Renal cortical epithelial cell (primary cell): Measurements from ENCODE around the gene SLC6A15. TPM values are rescaled to one million over a fixed set of nuclear protein-coding genes. Genes with fewer than 3 reads are reported as not detected.
A peak's percentile ranks its signal among the peaks of the same experiment; 100 is the strongest.

ENCODE experiments used
- DNase-seq: peaks from one replicate; pipeline ENCODE4 v3.0.0-alpha.2; 2011; ENCODE audit warnings: low read depth
- total RNA-seq: library from RNA; depleted of rRNA; stranded (reverse); fragments of >200 nt; gene quantifications from 2 replicates; pipeline ENCODE4 v1.2.3, GENCODE V29; 2014

SLC6A15 gene
- total RNA-seq, 1 donor from 2014 or later = 0.30 TPM

- no peak for DNase-seq
Observed at GRCh38 chr12:84874825-84875139, 37.8 kb downstream of the SLC6A15 start.

- DNase-seq = peak; percentile 51
Observed at GRCh38 chr12:84874125-84874824, 38.3 kb downstream of the SLC6A15 start.

DNA sequence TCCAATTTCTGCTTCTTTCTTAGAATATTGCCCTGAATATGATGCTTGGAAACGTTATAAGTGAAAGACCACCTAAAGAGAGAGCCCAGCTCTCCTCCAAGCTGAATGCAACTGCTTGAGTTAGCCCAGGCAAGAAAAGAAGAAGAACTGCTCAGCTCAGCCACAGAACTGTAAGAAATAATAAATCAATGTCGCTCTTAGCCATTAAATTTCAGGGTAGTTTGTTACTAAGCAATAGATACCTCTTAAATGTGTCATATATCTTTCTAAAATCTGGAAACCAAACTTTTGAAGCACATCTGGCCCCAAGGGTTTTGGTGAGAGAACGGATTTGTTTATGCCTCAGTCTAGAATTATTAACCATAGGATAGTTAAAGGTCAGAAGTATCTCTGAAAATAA lies 50.4 kb downstream of the SLC6A15 start:
- no peak for DNase-seq

GRCh38 chr12:84860718-84861117 lies 51.9 kb downstream of the SLC6A15 start:
- DNase-seq = no peak

- no peak for DNase-seq
Observed at GRCh38 chr12:84858796-84859195, 53.8 kb downstream of the SLC6A15 start.

DNA sequence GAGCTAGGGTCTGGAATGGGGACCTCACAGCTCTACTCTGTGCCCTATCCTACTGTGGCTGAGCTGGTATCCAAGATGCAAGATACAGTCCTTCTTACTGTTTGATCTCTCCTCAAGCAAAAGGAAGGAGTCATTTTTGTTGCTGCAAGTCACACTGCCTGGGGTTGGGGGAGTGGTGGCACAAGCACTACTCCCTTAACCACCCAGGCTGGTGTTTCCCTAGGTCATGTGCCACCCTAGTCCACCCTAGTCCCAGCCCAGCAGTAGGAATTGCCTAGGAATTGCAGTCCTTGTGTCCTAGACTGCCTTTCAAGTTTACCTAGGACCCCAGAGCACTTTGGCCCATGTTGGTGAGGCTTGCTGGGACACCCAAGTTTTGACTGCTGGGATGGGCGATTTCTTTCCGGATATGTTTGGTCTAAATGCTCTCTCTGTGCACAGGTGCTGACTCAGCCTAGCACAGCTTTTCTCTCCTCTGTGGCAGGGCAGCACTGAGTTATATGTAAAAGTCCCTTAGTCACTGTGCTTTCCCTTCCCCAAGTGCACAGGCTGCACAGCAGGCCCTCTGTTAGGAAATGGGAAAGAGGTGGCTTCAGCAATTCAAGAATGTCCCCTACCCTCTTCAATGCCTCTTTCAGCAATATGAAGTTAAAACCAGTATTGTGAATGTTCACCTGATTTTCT lies 54.9 kb downstream of the SLC6A15 start:
- no peak for DNase-seq

DNA sequence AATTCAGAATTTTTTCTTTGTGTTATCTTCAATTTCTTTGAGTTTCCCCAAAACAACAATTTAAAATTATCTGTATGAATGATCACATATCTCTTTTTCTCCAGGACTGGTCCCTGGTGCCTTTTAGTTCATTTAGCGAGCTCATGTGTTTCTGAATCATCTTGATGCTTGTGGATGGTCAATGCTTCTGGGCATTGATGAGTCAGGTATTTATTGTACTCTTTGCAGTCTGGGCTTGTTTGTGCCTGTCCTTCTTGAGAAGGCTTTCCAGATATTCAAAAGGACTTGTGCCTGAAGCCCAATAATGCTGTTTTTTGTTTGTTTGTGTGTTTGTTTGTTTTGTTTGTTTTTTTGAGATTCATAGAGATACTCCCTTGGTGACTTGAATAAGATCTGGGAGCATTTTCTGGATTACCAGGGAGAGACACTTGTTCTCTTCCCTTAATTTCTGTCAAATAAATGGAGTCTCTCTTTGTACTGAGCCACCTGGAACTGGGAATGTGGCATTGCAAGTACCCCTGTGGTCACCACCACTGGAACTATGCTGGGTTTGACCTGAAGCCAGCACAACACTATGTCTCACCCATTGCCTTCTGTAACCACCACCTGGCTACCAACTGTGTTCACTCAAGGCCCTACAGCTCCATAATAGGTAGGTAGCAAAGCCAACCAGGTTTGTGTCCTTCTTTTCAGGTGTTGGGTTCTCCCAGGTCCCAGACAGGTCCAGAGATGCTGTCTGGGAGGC lies 56.3 kb downstream of the SLC6A15 start:
- DNase-seq = peak; percentile 38

- DNase-seq = no peak
Observed at GRCh38 chr12:84843593-84844144, 68.9 kb downstream of the SLC6A15 start.

- DNase-seq = peak; percentile 52
Observed at GRCh38 chr12:84842406-84843013, 70.1 kb downstream of the SLC6A15 start.

DNA sequence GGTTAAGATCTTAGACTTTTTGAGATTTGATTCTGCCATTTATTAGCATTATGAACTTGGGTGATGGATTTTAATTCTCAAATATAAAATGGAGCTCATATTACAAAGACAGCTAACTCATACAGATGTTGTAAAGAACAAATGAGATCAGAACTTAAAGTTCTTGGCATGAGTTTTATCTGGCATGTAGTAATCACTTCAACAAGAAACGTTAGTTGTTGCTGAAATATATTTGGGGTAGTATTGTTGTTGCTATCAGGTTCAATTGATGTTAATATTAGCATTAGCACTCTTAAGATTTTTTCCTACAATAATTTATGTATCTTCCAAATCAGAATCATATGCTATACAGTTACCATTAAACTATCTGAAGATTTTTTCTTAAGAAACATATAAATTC lies 71.0 kb downstream of the SLC6A15 start:
- no peak for DNase-seq

- DNase-seq = no peak
Observed at GRCh38 chr12:84840356-84840755, 72.2 kb downstream of the SLC6A15 start.

DNA sequence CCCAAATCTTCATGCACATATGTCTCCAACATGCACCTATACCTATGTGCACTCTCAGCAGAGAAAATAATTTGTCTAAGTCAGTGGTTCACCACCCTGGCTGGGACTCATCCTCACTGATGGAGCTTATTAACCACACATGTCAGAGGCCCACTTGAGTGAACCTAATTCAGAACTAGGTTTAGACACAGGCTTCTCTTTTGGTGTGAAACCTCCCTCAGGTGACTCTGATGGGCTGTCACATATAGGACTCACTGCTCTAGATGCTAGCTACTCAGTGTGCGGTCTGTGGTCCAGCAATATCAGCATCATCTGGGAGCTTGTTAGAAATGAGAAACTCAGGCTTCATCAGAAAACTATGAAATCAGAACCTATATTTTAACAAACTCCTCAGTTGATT lies 85.7 kb downstream of the SLC6A15 start:
- no peak for DNase-seq

DNA sequence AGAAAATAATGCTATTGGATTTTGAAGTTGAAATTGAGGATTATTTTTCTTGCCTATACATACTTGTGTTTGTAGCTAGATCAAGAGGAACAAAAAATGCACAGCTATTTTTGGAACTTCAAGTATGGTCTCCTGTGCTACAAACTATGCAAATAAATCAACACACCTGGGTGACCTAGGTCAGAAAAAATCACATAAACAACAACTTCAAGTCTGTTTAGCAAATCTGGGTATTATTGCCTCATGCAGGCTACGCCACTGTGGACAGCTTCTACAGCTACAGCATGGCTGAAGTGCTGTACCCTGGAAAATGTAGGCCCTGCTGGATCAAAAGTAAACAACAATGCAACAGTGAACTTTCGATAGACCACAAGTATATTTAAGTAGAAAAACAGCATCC lies 87.5 kb downstream of the SLC6A15 start:
- DNase-seq = no peak

GRCh38 chr12:84822525-84822924 lies 90.1 kb downstream of the SLC6A15 start:
- DNase-seq = no peak

DNA sequence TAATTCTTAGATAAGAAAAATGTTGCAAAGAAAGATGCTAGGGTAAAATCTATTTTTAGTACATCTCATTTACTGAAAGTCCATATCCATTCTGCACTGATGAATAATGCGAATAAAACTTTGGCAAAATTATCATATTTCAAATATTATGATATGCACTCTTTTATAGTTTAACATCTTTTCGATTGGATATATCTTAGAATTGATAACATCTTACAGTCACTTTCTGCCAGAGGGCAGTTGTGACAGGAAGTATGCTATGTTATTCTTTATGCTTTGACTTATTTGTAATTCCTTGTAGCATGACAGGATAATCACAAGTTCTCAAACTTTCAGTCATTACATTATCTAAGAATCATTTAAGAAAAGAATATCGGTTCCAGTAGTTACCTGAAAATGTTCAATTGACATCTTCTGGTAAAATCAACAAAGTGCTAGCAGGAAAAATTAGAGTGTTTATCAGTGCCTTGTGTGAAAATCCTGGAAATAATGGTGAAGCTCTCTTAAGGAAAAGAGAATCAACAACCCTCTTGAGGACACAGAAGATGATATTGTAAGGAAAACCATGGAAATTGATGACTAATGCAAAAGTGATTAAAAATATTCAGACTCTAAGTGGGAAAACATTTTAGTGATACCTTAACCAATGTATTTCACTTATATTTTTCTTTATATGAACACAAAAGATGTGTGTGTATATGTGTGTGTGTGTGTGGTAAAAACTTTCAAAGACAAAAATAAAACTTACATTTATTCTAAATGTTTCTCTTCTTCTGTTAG lies 95.5 kb downstream of the SLC6A15 start:
- DNase-seq = no peak

DNA sequence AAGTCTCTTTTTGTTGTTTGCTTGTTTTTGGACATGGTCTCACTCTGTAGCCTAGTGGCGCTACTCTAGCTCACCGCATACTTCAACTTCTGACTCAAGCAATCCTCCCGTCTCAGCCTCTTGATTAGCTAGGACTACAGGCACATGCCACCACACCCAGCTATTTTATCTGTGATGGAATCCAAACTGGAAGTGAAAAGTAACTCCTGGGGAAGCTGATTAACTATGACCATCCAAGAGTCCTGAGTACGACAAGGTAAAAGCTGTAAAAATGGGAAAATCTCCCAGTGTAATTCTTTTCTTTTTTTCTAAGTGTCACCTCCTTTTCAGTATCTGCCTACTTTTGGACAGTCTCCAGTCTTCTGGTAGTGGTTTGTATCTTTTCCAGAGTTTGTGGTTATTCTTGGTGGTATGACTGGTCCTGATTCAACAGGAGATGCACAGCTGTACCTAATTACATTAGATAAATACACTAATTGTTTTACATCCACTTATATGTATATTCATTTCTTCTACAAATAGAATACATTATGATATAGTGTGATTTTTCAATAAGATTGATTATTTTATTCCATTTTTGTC lies 97.8 kb downstream of the SLC6A15 start:
- DNase-seq = no peak

- DNase-seq = no peak
Observed at GRCh38 chr12:84813780-84814663, 98.6 kb downstream of the SLC6A15 start.

- no peak for DNase-seq
Observed at GRCh38 chr12:84811291-84811690, 101.3 kb downstream of the SLC6A15 start.

DNA sequence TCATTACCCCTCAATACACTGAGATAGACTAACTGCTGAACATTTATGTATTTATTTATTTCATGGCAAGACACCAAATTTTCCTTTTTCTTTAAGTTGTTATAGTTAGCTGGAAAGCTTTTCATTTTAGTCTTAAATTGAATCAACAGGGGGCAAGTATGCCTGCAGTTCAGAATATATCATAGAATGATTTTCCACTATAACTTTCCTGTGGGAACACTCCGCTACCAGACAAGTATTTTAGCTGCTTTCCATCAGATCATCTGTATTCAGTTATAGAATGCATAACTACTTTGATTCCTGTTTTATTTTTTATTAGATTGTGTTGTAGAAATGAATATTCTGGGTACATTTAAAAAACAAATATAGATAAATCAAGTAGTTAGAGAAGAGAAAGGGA lies 102.0 kb downstream of the SLC6A15 start:
- DNase-seq = no peak
